Activated CD4-positive, alpha-beta T cell treated with anti-CD3 and anti-CD28 coated beads, Interleukin-2, amount 50 U/mL, for 1 hour (primary cell): ENCODE measurements around the gene PHACTR4.
"Not testable (repeated sequence)": the region's sequence is repeated elsewhere in the genome, so short reads cannot be mapped to it uniquely, and the experiment has no call there.

Experiments used
- DNase-seq: peaks from one replicate; pipeline ENCODE4 v3.0.0-alpha.2; 2020

Gene PHACTR4

GRCh38 chr1:28369371-28370238 lies at the start of gene PHACTR4:
TSS of gene PHACTR4 (plus strand) at chr1:28369740. CDS start at chr1:28407448, 37,708 bp downstream.
- peak; percentile 72 for DNase-seq

GRCh38 chr1:28322194-28322593 lies 47.3 kb upstream of the PHACTR4 start:
- no peak for DNase-seq

GRCh38 chr1:28323720-28324119 lies 45.8 kb upstream of the PHACTR4 start:
- no peak for DNase-seq

GRCh38 chr1:28326515-28326914 lies 43.0 kb upstream of the PHACTR4 start:
- DNase-seq = no peak

- no peak for DNase-seq
These were observed 42.6 kb upstream of the PHACTR4 start for GRCh38 chr1:28326984-28327383.

- DNase-seq = not testable (repeated sequence)
These were observed 42.1 kb upstream of the PHACTR4 start for GRCh38 chr1:28327431-28327830.

- DNase-seq = no peak
These were observed 41.3 kb upstream of the PHACTR4 start for GRCh38 chr1:28328228-28328648.

GRCh38 chr1:28329395-28330153 lies 40.0 kb upstream of the PHACTR4 start:
- DNase-seq = peak; percentile 38

- no peak for DNase-seq
These were observed 30.6 kb upstream of the PHACTR4 start for GRCh38 chr1:28338897-28339296.

- DNase-seq = no peak
These were observed 30.0 kb upstream of the PHACTR4 start for GRCh38 chr1:28339551-28339950.

- no peak for DNase-seq
These were observed 29.1 kb upstream of the PHACTR4 start for GRCh38 chr1:28340221-28340974.

- no peak for DNase-seq
These were observed 27.9 kb upstream of the PHACTR4 start for GRCh38 chr1:28341591-28341990.

GRCh38 chr1:28343405-28343804 lies 26.1 kb upstream of the PHACTR4 start:
- DNase-seq = no peak

GRCh38 chr1:28353248-28353810 lies 16.2 kb upstream of the PHACTR4 start:
- not testable (repeated sequence) for DNase-seq

GRCh38 chr1:28354121-28354520 lies 15.4 kb upstream of the PHACTR4 start:
- no peak for DNase-seq

- DNase-seq = no peak
These were observed 10.8 kb upstream of the PHACTR4 start for GRCh38 chr1:28358716-28359115.

- DNase-seq = peak; percentile 74
These were observed 9.8 kb upstream of the PHACTR4 start for GRCh38 chr1:28359592-28360239.

GRCh38 chr1:28364888-28365287 lies 4.7 kb upstream of the PHACTR4 start:
- no peak for DNase-seq

GRCh38 chr1:28365864-28366263 lies 3.7 kb upstream of the PHACTR4 start:
- DNase-seq = no peak

- DNase-seq = not testable (repeated sequence)
These were observed 932 bp upstream of the PHACTR4 start for GRCh38 chr1:28368608-28369007.

GRCh38 chr1:28370239-28371009 lies 884 bp downstream of the PHACTR4 start:
- DNase-seq = peak; percentile 9

- DNase-seq = no peak
These were observed 1.5 kb downstream of the PHACTR4 start for GRCh38 chr1:28371010-28371377.
